Fibroblast of skin of right biceps (primary cell): Measurements from ENCODE around the gene HGFAC.

Source experiments
- DNase-seq: peaks from one replicate; pipeline ENCODE4 v3.0.0-alpha.2; 2013

HGFAC gene

GRCh38 chr4:3427134-3427476, 14.7 kb upstream of the HGFAC start:
- no peak for DNase-seq

DNA sequence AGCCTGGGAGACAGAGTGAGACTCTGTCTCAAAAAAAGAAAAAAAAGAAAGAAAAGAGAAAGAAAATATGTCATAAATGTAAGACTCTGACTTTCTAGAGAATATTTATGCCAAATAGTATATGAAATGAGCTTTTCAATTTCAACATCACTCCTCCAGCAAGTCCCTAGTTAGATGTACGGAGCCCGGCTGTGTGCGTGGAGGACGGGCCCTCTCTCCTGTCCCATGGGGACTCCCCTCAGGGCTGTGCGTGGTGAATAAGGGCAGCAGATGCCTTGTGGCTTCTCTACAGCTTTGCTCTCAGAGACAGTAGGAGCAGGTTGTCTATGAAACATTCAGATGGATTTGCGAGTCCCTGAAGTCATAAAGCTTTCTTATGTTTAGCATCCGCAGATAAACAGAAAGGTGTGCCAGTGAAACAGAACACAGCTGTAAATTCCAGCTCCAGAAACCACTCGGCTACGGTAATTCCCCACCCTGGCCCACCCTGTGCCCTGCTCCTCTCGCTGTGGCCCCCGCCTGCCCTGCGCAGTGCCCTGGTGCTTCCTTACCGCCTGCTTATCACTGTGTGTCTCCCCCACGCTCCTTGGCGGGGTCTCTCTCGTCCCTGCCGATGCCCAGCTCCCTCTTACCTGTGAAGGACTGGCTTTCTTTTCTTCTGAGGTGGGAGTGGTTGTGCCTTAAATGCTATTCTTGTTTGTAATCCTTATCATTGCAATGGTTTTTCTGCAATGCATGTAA, 13.9 kb upstream of the HGFAC start:
- no peak for DNase-seq

DNA sequence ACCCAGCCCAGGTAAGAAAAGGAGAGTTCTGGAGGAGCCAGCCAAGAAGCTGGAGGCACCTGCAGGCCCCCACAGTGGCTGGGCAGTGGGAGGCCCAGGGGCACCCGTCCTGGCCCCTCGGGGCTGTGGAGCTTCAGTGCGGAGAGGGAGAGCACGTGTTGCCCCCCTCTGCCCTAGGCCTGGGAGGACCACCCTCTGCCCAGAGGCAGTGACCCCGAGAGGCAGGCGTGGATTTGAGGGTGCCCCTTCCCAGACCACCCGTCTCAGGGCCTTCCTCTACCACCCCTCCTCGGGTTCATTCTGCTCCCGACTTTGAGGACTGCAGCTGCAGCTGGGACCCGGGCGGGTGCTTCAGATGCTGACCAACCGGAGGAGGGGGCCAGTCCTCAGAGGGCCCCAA, 12.1 kb upstream of the HGFAC start:
- no peak for DNase-seq

- no peak for DNase-seq
These were observed 11.2 kb upstream of the HGFAC start for GRCh38 chr4:3430524-3430923.

DNA sequence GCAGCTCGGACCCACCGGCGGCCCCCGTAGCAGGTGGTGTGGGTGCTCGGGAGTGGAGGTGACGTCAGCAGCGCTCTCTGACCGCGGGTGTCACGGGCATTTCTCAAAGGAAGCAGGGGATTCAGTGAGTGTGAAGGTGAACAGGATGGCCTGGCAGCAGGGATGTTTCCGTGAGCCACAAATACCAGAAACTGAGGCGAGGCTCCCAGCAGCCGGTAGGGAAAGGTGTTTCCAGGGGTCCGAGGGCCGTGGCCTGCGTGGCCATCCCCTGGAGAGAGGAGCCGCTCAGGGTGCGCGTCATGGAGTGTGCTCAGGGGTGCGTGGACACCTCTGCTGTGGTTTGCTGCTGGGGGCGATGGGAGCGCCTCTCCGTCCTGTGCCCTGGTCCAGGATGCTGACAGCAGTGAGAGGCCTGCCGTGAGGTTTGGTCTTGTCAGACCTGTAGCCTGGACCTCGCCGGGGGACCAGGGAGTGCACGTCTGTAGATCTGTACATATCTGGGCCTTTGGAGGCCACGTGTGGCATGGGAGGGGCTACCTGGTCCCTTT, 10.2 kb upstream of the HGFAC start:
- DNase-seq = no peak

DNA sequence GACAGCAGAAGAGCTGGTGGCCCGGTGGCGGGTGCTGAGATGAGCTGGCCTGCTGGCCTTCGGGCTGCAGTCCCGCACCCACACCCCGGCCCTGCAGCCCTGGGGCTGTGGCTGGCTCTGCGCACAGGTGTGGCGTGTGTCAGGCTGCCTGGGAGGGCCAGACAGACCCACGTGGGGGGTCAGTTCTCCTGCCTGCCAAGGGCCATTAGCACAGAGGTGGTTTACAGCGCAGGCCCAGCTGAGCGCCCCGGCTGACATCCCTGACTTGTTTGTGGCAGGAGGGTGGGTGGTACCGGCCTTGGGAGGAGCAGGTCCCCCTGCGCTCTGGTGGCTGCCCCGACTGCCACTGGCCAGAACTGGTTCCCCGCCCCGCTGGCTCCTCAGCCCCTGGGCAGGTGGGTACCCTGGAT, 9.4 kb upstream of the HGFAC start:
- no peak for DNase-seq

DNA sequence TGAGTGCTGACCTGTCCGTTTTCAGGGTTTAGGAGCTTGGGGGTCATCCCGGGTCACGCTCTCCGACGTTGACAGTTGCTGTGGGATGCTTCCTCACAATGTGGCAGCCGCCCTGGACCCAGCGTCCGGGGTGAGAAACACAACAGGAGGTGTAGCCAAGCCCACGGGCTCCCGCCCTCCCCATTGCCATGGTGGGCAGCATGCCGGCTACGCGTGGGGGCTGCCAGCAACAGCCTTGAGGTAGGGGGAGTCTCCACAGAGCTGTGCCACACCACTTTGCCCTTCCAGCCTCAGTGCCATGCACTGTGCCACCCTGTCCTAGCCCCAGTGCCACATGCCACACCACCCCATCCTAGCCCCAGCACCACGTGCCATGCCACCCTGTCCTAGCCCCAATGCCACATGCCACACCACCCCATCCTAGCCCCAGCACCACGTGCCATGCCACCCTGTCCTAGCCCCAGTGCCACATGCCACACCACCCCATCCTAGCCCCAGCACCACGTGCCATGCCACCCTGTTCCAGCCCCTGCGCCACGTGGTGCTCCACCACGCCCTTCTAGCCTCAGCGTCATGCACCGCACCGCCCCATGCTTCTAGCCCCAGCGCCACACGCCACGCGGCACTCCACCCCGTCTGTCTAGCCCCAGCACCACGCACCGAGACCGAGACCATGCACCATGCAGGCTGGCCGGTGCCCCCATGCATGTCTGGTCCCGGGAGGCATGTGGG, 8.5 kb upstream of the HGFAC start:
- no peak for DNase-seq

DNA sequence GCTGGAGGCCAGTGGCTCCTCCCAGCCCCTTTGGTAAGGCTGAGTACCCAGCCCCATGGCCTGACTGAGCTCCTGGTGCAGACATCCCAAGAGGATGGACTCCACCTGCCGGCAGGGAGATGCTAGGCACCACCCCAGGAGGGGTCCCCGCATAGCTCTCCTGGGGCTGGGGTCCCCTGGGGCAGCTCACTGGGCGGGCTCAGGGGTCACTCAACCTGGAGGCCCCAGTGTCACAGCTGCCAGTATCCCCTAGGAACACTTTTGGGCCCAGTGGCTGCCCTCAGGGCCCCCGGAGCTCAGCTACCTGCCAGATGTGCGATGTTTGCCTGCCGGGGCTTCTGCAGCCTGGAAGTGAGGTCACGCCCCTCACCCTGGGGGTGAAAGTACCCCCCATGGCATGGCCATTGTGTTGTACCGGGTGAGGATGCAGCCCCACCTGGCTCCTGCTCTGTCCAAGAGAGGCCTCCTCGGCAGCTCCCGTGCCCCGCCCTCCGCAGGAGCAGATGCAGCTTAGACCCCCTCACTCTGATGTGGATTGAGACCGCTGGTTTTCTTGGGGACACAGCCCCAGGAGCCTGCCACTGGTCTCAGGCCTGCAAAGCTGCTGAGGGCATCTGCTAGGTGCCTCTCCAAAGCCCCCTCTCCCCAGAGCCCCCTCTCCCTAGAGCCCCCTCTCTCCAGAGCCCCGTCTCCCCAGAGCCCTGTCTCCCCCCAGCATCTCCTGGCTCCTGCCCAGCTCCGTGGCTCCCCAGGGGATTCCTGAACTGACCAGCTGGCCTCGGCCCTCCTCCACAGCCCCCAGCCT, 6.7 kb upstream of the HGFAC start:
- no peak for DNase-seq

DNA sequence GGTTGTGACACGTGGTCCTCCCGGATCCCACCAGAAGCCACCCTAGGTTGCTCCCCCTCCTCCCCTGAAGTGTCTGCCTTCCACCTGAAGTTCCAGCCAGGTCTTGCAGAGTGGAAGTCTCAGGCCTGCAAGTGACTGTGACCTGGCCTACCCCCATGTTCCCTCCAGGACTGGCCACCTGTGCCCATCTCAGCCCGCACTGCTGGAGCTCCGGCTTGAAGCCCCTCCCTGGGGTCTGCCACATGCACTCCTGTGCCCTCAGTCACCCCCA, 6.1 kb upstream of the HGFAC start:
- no peak for DNase-seq

DNA sequence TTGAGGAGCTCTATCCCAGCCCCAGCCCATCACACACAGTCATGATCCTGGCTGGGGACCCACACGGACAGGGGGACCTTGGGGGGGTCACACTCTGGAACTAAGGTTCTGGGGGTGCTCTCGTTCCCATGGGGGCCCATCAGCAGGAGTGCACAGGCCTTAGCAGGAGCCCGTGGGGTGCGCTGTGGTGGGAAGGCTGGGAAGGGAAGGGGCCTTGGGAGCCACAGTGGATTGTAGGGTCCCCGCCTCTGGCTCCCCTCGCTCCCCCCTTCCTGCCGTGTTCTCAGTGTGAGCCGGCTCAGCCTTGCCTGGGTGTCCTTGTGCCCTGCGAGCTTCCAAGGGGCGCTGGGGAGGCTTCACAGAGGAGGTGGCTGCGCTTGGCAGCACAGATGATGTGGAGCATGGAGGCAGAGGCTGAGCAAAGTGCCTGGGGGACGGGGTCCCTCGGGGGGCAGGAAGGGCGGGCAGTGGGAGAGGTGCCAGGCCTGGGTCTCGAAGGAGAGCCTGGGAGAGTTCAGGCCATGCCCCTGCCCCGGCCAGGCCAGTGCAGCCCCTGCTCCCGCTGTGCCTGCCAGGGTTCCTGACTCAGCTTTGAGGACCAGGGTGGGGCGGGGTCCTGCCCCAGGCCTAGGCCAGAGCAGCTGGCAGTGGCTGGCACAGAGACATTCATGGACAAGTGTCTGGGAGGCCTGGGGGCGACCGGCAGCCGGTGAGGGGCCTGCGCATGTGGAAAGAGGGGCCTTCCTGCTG, 5.5 kb upstream of the HGFAC start:
- DNase-seq = no peak

GRCh38 chr4:3436798-3437581, 4.8 kb upstream of the HGFAC start:
- DNase-seq = no peak

- DNase-seq = no peak
These were observed 4.2 kb upstream of the HGFAC start for GRCh38 chr4:3437582-3437936.

DNA sequence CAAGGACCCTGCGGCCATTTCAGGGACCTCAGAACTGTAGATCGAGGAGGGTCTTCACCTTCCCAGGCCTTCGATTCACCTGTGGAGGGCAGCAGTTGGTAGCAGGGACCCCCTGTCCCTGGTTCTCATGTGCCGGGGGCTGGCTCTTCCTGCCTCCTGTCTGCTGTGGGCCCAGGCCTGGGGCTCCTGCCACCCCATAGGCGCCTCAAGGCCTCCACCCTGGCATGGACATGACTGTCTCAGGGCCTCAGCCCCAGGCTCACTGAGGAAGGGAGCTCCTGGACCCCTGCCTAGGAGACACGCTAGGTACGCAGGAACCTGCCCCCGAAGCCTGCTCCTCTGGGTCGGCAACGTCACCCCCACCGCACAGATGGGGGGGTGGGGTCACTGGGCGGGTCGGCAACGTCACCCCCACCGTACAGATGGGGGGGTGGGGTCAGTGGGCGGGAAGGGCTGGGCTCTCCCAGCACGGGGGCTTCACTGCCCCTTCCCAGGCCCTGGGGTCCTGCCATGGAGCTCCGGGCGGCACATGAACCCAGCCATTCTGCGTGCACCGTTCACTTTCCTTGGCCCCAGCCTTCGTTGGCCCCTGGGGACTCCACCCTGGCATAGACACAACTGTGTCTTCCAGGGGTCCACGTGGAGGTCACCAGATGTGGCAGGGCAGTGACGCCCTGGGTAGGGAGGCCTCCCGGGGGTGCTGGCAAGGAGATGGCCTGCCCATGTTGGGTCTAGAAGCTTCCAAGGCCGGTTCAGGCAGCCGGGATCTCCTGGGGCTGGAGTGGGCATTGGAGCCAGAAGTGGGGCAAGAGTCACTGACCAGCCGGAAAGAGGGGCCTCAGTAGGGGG, 3.5 kb upstream of the HGFAC start:
- DNase-seq = no peak

DNA sequence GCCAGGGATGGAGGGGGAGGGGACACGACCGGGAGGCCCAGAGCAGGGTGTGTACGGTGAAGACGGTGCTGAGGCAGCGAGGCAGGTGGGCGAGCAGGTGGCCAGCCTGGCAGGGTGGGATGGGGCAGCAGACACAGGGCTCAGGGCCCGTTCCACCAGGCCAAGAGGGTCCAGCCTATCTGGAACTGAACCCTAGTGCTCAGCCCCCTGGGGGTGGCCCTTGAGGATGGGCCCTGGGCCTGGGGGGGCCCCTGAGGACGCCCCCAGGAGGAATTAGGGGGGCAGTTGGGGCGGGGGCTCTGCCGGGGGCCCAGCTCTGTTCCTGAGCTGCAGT, 3.0 kb upstream of the HGFAC start:
- DNase-seq = no peak

DNA sequence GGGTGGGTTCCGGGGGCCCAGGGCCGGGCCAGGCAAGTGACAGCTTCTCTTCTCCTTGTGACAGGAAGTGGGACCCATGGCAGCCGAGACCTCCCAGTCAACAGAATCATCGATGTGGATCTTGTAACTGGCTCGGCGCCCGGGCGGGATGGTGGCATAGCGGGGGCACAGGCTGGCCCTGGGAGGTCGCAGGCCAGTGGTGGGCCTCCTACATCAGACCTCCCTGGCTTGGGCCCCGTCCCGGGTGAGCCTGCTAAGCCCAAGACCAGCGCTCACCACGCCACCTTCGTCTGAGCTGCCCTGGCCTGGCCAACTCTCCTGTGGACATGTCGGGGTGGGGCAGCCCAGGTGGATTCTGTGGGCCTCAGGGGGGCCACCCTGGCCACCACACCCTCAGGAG, 2.4 kb upstream of the HGFAC start:
- no peak for DNase-seq

DNA sequence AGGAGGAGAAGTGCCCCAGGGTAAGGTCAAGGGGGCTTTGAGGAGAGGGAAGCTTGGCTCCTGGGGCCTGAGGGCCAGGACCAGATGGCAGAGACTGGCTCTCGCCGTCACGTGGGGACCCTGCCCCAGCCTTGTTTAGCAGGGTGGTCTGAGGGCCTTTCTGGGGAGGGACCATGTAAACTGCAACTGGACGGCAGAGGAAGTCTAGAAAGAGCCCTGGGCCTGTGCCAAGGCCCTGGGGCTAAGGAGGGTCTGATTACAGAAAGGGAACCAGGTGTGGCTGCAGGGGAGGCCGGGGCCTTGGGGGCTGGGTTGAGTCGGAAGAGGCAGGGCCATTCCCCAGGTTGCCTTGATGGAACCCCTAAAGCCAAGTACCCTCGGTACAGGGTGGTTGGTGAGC, 1.8 kb upstream of the HGFAC start:
- DNase-seq = no peak

DNA sequence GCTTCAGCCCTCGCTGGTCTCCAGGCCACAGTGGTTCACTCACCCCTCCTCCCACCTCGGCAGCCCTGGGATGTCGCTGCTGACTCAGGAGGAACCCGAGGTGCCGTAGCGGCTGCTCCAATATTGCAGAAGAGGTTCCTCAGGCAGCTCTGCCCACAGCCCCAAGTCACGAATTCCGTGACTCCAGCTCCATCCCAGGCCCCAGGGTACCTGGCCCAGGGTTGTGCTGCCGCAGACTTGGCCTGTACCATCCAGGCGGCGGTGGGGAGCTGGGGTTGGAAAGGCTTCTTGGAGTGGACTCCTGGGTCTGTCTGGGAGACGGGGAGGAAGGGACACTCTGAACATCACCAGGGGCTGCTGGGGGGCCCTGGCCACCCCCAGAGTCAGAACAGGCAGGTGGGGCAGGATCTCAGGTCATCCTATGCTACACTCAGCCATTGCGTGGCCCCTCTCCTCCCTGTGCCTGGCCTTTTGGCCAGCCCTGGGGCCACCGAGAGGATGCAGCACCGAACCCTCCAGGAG, 728 bp upstream of the HGFAC start:
- peak; percentile 42 for DNase-seq

DNA sequence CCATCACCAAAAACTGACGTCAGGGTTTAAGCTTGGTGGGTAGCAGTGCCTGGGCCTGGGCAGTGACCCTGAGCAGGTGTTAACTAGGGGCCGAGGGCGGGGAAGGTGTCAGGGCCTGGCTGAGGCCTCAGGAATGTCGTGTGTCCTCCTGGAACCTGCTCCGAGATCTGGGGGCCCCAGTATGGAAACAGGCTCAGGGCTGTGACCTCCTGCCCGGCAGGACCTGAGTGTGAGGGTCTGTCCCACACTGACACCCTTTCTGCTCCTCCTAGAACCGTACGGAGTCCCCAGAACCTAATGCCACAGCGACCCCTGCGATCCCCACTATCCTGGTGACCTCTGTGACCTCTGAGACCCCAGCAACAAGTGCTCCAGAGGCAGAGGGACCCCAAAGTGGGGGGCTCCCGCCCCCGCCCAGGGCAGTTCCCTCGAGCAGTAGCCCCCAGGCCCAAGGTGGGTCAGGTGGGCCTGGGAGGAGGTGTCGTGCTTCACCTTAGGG, 741 bp downstream of the HGFAC start:
- no peak for DNase-seq

DNA sequence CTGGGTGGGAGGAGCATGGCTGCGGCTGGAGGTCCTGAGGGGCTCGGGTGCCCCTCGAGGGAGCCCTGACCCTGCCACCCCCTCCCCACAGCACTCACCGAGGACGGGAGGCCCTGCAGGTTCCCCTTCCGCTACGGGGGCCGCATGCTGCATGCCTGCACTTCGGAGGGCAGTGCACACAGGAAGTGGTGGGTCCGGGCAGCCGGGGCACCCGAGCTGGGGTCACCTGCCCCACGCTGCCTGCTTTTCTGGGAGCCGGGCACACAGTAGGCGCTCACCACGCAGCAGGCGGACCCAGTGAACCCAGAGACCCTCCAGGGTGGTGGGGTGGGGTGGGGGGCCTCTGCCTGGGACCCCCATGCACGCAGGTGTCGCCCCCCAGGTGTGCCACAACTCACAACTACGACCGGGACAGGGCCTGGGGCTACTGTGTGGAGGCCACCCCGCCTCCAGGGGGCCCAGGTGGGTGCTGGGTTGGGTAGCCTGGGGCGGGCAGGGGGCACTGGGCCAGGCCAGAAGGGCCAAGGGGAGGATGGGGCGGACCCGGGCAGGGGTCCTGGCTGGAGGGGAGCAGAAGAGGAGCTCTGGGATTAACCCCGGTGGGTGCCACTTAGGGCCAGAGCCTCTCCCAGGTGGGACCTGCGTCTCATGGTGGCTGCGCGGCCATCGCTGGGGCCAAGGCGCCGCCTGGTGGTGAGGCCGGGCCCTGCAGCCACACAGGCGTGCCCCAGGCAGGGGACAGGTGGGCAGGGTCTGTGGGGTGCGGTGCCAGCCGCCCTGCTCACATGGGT, 1.4 kb downstream of the HGFAC start:
- peak; percentile 21 for DNase-seq

- DNase-seq = no peak
These were observed 2.1 kb downstream of the HGFAC start for GRCh38 chr4:3443750-3444309.
